Middle frontal gyrus (tissue), 1 donor: ENCODE results near the gene PCCA.

Experiments
- DNase-seq: peaks from one replicate; pipeline ENCODE4 v3.0.0-alpha.2; 2015; ENCODE audit warnings: low spot score; ENCODE audit errors: extremely low spot score

Gene PCCA

DNA sequence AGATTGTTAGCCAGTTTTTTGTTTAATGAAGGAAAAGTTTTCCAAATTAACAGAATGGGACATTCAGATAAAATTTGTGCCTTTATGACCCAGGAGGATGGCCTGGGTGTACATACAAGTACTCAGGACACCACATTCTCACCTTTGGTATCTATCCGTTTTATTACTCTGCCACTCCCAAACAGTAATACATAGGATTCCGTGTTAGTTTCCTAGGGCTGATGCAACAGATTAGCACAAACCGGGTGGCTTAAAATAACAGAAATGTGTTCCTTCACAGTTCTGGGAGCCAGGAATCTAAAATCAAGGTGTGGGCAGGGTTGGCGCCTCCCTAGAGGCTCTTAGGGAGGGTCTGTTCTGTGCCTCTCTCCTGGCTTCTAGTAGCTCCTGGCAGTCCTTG is 369.8 kb downstream of the PCCA start:
- no peak for DNase-seq

DNA sequence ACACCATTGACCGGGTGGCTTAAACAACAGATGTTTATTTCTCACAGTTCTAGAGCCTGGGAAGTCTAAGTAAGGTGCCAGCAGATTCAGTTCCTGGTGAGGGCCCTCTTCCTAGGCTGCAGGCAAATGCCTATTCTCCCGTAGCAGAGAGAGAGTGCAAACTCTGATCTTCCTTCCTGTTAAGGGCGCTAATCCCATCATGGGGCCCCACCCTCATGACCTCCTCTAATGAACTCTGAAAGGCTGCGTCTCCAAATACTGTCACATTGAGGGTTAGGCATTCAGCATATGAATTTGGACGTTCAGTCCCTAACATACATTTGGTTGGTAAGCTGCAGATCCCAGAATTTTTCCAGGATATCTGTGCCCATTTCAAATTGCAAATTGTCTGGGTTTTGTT is 370.9 kb downstream of the PCCA start:
- DNase-seq = no peak

DNA sequence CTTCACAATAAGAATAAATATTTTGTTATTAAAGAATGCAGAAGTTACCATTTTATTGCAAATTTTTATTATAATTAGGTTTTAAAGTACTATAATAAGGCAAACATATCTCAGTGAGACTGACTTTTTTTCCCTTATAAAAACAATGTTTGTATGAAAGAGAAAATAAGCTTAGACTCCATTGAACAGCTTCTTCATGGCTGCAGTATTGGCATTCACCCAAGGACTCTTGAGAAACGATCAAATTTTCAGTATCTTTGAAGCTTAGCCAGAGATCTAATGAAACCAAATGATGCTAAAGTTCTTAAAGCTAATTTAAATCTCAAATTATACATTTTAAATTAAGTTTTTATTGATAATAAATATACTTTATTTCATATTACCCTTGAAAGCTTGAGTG is 371.4 kb downstream of the PCCA start:
- no peak for DNase-seq

DNA sequence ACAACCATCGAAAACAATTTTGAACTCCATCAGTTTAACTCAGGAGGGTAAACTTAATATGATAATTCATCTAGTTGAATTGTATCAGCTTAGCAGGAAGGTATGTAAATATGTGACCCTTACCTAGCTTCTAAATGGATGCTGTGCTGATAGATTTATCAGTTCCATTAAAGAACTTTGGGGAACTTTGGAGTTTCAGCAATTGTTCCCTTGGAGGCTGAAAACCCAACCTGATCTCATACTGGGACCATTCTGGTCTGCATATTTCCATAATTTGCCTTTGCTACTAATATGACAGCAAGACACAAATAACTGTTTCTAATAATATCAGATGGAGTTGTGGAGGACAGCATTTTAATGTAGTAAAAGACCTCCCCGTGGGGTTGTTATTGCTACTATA is 371.9 kb downstream of the PCCA start:
- no peak for DNase-seq

DNA sequence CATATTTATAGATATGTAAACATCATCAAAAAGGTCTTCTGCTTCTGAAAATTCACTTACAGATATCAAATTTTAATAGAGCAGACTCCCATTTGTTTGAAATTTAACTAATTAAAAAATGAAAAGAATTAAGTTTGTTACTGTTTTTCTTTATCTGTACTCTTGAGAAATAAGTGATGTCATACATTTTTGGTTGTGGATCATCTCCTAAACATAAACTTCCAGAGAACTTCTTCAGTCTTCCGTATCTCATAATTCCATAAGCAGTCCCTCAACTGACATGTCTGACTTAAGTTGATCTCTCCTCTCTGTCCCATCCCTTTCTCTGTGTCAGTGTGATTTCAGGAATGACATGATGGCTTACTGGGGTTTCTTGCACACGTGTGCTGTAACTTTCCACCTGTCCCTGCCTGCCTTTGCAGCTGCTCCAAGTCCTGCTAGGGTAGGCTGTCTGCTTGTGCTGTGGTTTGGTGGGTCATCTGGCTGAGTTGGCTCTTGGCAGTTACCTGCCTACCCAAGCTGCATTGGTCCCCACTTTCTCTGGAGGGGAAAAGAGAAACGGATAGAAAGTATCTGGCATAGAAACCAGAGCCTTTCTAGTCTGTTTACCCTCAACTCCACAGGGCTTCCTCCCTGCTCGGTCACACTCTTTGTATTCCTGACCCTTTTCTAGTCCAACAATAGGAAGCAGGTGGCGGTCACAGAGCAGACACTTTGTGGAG is 372.6 kb downstream of the PCCA start:
- no peak for DNase-seq

DNA sequence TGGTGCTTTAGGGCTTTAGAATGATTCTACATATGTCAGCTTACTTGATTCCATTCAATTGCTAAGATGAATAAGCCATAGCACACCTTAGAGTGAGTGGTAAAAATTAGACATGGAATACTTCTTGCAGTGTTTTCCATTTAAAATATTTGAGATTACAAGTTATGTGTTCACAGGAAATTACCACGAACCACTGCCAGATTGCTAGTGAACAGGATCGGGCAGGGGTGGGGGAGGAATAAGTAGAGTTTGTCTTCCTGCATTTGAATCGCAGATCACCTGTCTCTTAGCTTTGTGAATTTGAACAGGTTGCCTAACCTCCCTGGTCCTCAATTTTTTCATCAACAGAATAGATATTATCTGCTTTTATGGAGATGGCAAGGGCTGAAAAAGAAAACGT is 375.1 kb downstream of the PCCA start:
- no peak for DNase-seq

DNA sequence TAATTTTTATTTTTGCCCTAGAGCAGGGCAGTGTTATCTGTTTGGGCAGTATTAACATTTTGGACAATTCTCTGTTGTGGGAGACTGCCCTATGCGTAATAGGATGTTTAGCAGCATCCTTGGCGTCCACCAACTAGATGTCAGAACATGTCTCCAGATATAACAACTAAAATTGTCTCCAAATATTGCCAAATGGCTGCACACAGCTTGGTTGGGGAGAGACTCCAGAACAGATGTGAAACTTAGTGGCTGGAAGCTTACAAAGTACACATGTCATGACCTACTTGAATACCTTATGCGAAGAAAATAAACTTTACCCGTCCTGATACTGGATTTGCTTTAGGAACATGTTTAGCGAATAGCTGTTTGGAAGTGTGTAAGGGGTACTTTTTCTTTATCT is 376.7 kb downstream of the PCCA start:
- no peak for DNase-seq

DNA sequence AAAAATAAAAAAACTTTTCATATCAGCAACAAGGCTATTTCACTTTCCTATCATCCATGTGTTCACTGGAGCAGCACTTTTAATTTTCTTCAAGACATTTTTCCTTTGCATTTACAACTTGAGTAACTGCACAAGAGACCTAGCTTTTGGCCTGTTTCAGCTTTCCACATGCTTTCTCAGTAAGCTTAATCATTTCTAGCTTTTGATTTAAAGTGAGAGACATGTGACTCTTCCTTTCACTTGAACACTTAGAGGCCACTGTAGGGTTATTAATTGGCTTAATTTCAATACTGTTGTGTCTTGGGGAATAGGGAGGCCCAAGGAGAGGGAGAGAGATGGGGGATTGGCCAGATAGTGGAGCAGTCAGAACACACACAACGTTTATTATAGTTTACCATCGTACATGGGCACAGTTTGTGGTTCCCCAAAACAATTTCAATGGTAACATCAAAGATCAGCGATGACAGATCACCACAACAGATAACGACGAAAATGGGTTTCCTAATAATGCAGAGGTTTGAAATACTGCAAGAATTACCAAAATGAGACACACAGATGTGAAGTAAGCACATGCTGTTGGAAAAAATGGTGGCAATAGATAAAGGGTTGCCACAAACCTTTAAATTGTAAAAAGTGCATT is 382.1 kb downstream of the PCCA start:
- no peak for DNase-seq

DNA sequence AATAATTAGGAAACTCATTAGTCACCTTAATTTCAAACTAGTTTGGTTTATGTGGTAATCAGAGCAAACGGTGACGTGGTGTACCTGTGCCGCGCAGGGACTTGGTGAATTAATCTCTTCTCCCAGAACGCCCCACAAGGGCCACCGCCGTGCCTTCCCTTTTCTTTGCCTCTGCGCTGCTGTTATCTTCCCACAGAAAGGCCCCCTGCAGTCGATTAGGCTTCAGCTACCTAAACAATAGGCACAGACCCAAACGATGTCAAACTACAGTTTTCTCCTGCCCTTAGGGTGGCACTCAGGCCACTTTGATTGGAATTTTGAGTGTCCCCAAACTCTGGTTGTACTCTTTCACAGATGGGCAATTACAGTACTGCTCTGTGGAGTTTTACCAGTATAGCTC is 384.2 kb downstream of the PCCA start:
- no peak for DNase-seq

DNA sequence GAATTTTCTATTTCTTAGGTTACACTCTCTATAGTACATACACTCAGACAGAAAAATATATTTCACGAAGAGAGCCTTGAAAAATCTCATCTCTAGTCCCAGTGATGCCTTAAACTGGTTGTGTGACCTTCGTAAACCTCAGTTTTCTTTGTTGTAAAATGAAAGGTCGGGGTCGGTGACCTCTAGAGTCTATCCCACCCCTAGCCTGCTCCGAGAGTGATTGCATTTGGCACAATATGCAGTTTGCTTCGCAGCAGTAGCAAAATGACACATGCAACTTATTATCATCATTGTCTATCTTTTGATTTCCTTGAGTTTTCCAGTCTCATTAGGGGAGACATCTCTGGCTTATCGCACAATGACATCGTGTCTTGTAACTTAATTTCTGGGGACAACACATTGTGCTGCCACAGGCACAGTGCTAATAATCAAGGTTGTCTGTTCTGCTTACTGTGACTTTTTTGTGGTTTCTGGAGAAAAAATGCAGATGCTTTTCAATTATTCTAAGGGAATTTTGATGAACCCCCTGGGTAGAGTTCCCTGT is 384.7 kb downstream of the PCCA start:
- no peak for DNase-seq

DNA sequence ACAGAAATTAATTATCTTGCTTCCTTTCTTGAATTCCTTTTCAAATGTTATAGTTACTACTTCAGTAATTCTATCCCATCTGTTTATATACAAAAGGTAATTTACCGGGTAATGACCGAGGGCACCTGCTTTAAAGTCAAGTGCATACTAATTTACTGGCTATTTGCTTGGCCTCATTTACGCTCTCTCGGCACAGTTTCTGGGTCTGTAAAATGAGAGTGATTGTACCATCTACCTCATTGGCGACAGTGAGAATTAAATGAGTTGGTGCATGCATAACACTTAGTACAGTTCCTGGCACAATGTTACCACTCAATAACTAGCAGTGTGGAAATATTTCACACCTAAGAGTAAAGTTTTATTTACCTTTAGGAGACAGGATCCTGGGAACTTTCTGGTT is 388.1 kb downstream of the PCCA start:
- no peak for DNase-seq

DNA sequence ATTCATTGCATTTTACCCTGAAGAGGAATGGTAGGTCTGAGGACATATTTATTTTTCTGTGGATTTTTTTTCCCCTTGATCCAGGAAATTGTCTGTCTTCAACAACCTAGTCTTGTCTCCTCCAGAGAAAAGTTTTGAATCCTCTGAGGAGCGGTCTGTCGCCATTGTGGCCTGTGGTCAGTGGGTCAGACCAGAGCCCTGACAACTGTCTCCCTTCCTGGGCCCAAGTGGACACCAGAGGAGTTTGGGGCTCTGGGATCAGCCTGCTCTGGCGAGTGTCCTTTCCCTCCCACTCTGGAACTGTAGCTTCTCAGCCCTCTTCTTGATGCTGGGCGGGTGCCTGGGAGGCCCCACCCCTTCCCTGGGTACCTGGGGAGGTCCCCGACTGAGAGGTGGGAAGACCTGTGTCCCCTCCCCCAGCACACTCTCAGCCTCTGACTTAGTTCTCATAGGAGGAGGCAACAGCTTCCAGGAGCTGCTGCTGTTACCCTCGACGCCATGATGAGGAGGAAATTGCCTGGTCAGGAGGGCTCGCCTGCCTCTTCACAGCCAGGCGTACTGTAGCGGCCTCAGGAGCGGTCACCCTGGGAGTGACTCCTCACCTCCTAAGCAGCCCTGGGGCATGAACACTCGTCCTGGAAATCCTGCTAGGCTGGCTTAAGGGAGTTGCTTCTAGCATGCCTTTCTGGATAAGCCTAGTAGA is 389.4 kb downstream of the PCCA start:
- no peak for DNase-seq

DNA sequence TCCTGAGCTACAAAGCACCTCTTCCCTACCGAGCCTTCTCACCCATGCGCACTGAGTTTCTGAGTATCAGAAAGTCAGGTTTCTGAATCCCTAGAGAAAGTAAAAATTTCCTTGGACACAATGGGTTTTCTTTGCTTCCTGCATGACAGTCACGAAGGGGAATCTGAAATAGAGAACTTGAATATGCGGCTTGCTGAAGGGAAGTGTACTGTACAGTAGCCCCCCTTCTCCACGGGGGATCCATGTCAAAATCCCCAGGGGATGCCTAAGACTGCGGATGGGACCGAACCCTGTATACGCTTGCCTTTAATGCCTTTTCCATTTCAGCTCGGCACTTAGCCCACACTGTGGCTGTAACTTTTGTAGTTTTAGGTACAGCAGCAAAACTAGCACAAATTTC is 391.8 kb downstream of the PCCA start:
- no peak for DNase-seq

DNA sequence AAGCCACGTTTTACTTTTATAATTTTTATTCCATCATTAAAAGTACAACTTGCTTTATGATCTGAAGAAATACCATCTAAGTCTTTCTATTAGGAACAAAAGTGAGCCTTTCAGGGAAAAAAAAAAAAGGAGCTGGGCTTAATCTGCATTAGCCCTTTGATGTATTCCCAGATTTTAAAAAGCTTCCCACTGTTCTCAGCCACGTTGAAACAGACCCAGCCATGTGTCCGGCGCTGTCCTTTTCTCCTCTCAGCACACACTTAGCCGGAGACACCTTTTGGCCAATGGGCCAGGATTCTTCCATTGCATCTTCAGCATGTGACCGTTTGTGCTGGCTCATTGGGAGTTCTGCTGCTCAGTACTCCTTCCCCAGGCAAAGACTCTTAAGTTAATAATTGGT is 394.2 kb downstream of the PCCA start:
- no peak for DNase-seq

DNA sequence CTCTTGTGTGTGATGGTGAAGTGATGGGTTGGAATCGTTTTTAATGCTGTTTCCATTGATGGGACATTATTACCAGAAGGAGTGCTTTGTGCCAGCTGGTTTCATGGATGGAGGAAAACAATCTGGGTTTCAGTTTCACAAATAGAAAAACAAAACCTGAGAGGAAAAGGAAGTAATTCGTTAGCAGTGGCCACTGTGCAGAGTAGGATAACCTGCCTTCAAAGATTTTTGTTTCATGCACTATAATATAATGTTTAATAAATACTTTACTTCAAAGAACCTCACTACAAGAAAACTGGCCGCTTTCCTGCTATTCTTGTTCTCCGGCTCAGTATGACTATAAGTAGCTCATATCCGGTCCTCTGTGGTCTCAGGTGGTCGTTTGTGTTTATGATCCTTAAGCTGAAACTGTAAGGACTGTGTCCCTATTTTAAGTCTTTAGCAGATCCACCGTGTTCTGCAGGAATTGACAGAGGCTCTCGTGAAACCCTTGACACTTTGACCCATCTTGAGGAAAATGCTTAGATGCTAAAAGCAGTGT is 395.0 kb downstream of the PCCA start:
- no peak for DNase-seq

DNA sequence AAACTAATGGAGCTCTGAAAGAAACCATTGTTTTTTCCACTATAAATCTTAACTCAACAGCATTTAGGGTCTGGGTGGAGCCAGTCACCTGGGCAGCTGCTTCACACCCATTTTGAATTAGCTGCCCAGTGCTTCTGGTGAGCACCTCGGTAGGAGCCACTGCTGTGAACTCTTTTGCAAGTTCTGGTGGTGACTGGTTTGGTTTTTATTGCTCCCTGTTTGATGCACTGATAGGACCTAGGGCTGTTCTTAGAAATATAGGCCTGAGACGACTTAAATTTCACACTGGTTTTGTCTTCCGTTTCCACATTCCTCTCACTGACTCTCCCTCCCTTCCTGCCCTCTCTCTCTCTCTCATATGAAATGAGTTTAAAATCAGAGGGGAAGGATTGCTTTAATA is 395.8 kb downstream of the PCCA start:
- DNase-seq = no peak

DNA sequence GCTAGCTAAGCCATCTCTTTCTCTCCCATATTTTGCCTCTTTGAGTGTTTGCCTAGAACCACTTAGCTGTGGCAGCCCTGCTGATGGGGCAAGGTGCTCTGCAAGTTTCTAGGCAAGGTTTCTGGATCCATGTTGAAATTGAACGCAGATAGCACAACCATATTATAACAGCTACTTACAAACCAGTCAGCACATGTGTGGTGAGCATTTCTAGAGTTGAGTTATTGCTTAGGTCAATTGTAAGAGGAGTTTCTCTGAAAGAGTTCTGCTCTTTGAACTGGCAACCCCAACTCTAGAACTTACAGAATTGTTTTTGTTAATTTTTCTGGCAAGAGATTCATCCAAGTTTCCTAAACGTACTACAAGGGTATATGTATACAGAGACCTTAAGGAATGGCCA is 396.4 kb downstream of the PCCA start:
- DNase-seq = no peak

DNA sequence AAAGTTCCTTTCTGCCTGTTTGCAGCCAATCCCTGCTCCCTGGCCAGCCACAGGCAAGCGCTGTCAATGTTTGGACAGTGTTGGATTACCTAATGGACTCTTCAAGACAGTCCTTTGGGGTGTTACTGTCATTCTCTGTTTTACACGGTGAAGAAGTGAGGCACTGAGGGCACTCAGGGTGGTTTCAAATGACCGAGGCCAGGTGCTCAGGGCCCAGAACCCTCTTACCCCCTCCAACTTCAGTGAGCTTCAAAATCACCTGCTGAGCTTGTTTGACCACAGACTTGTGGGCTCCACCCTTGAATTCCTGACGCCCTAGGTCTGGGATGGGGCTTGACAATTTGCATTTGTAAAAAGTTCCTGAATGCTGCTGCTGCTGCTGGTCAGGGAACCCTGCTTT is 401.8 kb downstream of the PCCA start:
- no peak for DNase-seq

DNA sequence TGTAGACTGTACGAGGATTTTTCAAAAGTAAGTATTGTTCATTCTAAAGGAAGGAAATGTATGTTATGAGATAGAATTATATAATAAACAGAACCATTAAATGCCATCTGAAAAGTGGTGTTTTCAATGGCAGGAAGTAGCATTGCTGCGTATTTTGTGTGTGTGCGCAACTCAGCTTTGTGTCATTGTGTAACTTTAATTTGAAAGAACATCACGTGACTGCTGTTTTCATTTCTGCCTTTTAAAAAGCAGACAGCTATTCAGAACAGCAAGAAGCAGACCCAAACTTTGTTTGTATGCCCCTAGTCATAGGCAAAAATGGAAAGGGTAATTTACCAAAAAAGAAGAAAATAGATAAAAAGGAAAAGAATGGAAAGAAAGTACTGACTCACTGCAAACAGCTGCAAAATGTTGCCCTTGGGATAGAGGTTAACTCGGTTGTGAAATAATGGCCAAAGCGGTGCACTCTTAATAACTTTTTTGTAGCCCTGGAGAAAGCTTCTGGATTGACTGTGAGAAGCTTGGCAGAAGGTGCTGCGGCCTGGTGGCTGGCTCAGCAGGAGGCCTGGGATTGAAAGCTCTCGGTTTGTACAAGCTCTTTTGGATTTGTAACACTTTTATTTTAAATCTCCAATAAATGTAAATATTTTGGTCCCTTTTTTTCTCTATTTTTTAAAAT is 402.4 kb downstream of the PCCA start:
- DNase-seq = no peak

DNA sequence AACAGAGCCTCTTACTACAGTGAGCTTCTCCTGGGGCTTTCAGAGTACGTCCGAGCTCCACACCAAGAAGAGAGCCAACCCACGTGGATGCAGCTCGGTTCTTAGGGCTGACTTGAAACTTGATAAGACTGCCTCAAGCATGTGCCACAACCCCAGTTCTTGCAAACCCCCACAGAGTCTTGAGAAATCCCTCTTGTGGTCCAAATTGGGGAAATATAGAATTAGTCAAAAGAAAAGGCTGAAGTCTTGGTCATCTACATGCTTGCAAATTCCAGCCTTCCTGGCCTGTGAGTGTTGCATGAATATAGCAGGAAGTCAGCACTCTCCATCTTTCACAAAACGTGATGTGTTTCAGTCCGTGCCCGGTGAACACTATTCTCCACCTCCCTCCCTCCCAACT is 404.5 kb downstream of the PCCA start:
- no peak for DNase-seq

DNA sequence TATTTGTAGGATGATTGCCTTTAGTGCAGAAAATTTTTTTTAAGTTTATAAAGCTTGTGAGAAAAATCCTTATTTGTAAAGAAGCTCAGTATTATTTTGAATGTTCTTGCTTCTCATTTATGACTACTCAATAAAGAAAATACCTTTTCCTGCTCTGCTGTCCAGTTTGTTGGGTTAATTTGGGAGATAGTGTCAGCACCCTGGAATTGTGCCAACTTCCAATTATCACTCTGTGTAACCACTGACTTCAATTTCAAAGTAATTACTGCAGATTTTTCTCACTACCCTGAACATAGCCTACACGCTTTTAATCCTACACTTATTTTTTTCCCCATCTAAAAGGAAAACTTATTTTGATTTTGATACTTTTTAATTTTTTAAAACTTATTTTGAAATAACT is 406.6 kb downstream of the PCCA start:
- no peak for DNase-seq

DNA sequence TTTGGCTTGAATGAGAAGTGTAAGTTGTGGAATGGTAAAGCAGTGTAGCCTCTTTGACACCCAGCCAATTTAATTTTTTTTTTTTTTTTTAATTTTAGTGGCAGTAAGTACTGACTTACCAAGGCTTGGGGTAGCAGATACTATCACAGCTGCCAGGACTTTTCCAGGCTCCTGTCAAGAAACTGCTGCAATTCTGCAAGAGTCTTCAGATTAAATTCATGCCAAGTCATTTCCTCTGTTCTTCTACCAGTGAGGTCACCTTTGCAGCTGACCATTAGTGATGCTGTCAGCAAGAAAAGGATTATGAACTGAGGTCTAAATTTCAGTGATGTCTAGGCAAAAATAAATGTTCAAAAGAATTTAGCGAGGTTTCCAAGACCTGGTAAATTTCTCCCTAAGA is 408.5 kb downstream of the PCCA start:
- no peak for DNase-seq
